ENCODE data around the gene NEXN. TPM values are rescaled to one million over a fixed set of nuclear protein-coding genes. Genes with fewer than 3 reads are reported as not detected.

NEXN gene
- total and polyA plus RNA-seq, 2 of the 13 experiments (the other 11 are each of a cell fraction or from before 2014, with no cell fraction given) = 0.07 to 0.97 TPM

- WGBS (ENCODE audit: low lambda C conversion rate) = 10% methylated on average over 1 of the region's 1 CpG
- no peaks in the 10 kb centered on the region for H4K20me1 ChIP-seq (ENCODE audit: insufficient read depth, low read length)
- H3K9ac ChIP-seq (ENCODE audit: insufficient read depth, low read depth, low read length) = no peak overlapping the region
- FAIRE-seq (no peak), ATAC-seq (no peak), DNase-seq (ENCODE audit: low spot score) (no peak)
- intact Hi-C loops (cut with micrococcal nuclease; ENCODE audit: unreplicated experiment) = no loop called here
- no peak overlapping the region for H3K4me2 ChIP-seq (ENCODE audit: low read depth, low read length)
- in situ Hi-C loops (cut with HindIII; ENCODE audit: extremely low pct_ligation_motif_present, low pct_unique_long_range_greater_than_20kb) = no loop called here
- no peak overlapping the region for H3K4me3 ChIP-seq (replicated peaks in 1 of 3; ENCODE audit: insufficient read depth in 1 of 3, low read depth in 2 of 3, low read length in 3 of 3)
- no peaks in the 10 kb centered on the region for H3K27me3 ChIP-seq (ENCODE audit: control insufficient read depth in 1 of 2, insufficient read depth in 2 of 2, low read length in 2 of 2)
- CTCF ChIA-PET (ENCODE audit: low intra/inter-chr PET ratio, low total read pairs) = no interaction called here
- no peaks in the 10 kb centered on the region for H3K36me3 ChIP-seq (replicated peaks in 1 of 2; ENCODE audit: control insufficient read depth in 1 of 2, insufficient read depth in 2 of 2, low read length in 2 of 2)
- no peak overlapping the region for H2AFZ ChIP-seq (ENCODE audit: low read length)
- H3K79me2 ChIP-seq (ENCODE audit: insufficient read depth, low read length) = no peaks in the 10 kb centered on the region
- no TSS peak for BruUV-seq (replicated peaks)
- no peaks in the 10 kb centered on the region for H3K9me3 ChIP-seq (ENCODE audit: low read length)
- POLR2A ChIA-PET = no interaction called here
- peaks cover 4% of the 10 kb centered on the region; the same call in 1 of the 2 replicates for H3K4me1 ChIP-seq (ENCODE audit: insufficient read depth, low read length)
- H3K27ac ChIP-seq (ENCODE audit: extremely low read length, insufficient read depth, low read length) = no peak overlapping the region
- TF ChIP-seq MLXIP (CRISPR knock-in tag; IDR thresholded peaks at IDR 0.05; ENCODE audit: borderline replicate concordance) = no peak
- no peak for TF ChIP-seq ZKSCAN1 (IDR thresholded peaks at IDR 0.05; ENCODE audit: low read length)
- no peak for TF ChIP-seq TMF1 (CRISPR knock-in tag; IDR thresholded peaks at IDR 0.05; ENCODE audit: low read depth)
- no peak for TF ChIP-seq HOXA3 (CRISPR knock-in tag; IDR thresholded peaks at IDR 0.05)
- TF ChIP-seq ZNF737 (CRISPR knock-in tag; IDR thresholded peaks at IDR 0.05; ENCODE audit: borderline replicate concordance) = no peak
- TF ChIP-seq MAFG (CRISPR knock-in tag; IDR thresholded peaks at IDR 0.05) = no peak
- TF ChIP-seq HNRNPLL (IDR thresholded peaks at IDR 0.05; ENCODE audit: low read depth, low read length, poor library complexity, severe bottlenecking) = no peak
- no peak for TF ChIP-seq ZNF572 (CRISPR knock-in tag; IDR thresholded peaks at IDR 0.05)
- TF ChIP-seq NR2C2 (CRISPR knock-in tag; IDR thresholded peaks at IDR 0.05; ENCODE audit: borderline replicate concordance) = no peak
- no peak for TF ChIP-seq ZNF224 (CRISPR knock-in tag; IDR thresholded peaks at IDR 0.05)
- no peak for TF ChIP-seq ZNF816 (CRISPR knock-in tag; IDR thresholded peaks at IDR 0.05; ENCODE audit: borderline replicate concordance)
Observed at GRCh38 chr1:77905603-77906002, 17.2 kb downstream of the NEXN start.

Measured in HepG2 (cell line).